Ovary (tissue), 9 donors: ENCODE data around the gene PPP2R2C. TPM values are rescaled to one million over a fixed set of nuclear protein-coding genes. Genes with fewer than 3 reads are reported as not detected.

Experiments used
- DNase-seq, 5 donors: peaks; one replicate each; pipeline ENCODE4 v3.0.0-alpha.2; 2019 to 2020
- H3K27ac ChIP-seq, 2 donors: fragments of 200-600 bp; one replicate each; pipeline versions ENCODE4 v1.5.1 to v1.8.0; 2019 to 2022
- H3K27me3 ChIP-seq: fragments of 200-600 bp; one replicate; pipeline ENCODE4 v1.8.0; 2022
- H3K36me3 ChIP-seq: fragments of 200-600 bp; sonication (generic); one replicate; pipeline ENCODE4 v1.5.1; 2019
- H3K4me1 ChIP-seq: one replicate; pipeline ENCODE4 v1.8.1; 2013; ENCODE audit warnings: mild to moderate bottlenecking, moderate library complexity; ENCODE audit not compliant: insufficient read depth
- H3K4me3 ChIP-seq: fragments of 200-600 bp; sonication (generic); one replicate; pipeline ENCODE4 v1.5.1; 2017
- H3K9me3 ChIP-seq, 2 donors: fragments of 200-600 bp in 1 of 2; sonication (generic) in 1 of 2; one replicate each; pipeline versions ENCODE4 v1.5.1 to v1.8.1; 2013 to 2019; ENCODE audit warnings: mild to moderate bottlenecking in 1 of 2, moderate library complexity in 1 of 2
- EP300 ChIP-seq: sonication (generic); formaldehyde crosslinking; IDR thresholded peaks from one replicate; pipeline ENCODE4 v1.6.1; 2017; ENCODE audit warnings: antibody characterized with exemption
- POLR2A ChIP-seq: fragments of 450-650 bp; IDR thresholded peaks from one replicate; pipeline ENCODE4 v1.6.1; 2017; ENCODE audit warnings: antibody characterized with exemption, mild to moderate bottlenecking, moderate library complexity
- WGBS, 3 donors: extraction: QIAGEN DNeasy Blood & Tissue Kit in 1 of 3; methylation state at CpG; one replicate each; pipeline versions ENCODE4 v1.1.5 to v1.1.7; 2013 to 2017; 5-methylcytosine and 5-hydroxymethylcytosine counted together
- intact Hi-C, 4 donors: fragments of 100-400 bp; cut with DNase I; formaldehyde crosslinking; loops; one replicate each; pipeline versions ENCODE4 v1.11.0 to v1.15.1; 2022 to 2023
- polyA plus RNA-seq, 2 donors: library from polyadenylated mRNA; stranded (reverse); fragments of 200-250 nt in 1 of 2; fragments of 350-450 nt in 1 of 2; fragmentation: Illumina TruSeq in 1 of 2; extraction: RNeasy Lipid Tissue Mini Kit (QIAGEN cat#74804) in 1 of 2; gene quantifications; one replicate each; pipeline ENCODE4 v1.2.3, GENCODE V29; 2013 to 2014
- total RNA-seq, 7 donors: library from RNA; depleted of rRNA in 2 of 7; stranded (reverse); fragments of >200 nt in 2 of 7; fragmentation: NEBNext Ultra II Directional in 3 of 7; extraction: Animal tissue kit (Norgen Biotek cat#: 25700) in 3 of 7; gene quantifications; one replicate each; pipeline versions ENCODE4 v1.1.0 to v1.2.4, GENCODE V29; 2016 to 2023
- TF ChIP-seq, protein P1 (sequence below), 3 donors: fragments of 450-650 bp in 2 of 3; fragments of 200-600 bp in 1 of 3; IDR thresholded peaks; one replicate each; pipeline versions ENCODE4 v1.5.1 to v1.8.0; 2016 to 2022; ENCODE audit warnings: antibody characterized with exemption in 3 of 3, mild to moderate bottlenecking in 1 of 3
- donor health status: DM: no; HTN: no; CAD: no; lungs with moderate emphysema.
- donor health status: DM: no; HTN: no; CAD: no.
- donor health status: Bipolar disorder and iron deficiency.
- donor health status: DM: yes; HTN: yes; CAD: no.
- donor health status: DM: no; HTN: no; CAD: no.
- donor health status: DM: yes; HTN: yes; CAD: no.

PPP2R2C gene
- total and polyA plus RNA-seq, 9 donors = 0.12 to 4.5 (median 0.77) TPM

DNA sequence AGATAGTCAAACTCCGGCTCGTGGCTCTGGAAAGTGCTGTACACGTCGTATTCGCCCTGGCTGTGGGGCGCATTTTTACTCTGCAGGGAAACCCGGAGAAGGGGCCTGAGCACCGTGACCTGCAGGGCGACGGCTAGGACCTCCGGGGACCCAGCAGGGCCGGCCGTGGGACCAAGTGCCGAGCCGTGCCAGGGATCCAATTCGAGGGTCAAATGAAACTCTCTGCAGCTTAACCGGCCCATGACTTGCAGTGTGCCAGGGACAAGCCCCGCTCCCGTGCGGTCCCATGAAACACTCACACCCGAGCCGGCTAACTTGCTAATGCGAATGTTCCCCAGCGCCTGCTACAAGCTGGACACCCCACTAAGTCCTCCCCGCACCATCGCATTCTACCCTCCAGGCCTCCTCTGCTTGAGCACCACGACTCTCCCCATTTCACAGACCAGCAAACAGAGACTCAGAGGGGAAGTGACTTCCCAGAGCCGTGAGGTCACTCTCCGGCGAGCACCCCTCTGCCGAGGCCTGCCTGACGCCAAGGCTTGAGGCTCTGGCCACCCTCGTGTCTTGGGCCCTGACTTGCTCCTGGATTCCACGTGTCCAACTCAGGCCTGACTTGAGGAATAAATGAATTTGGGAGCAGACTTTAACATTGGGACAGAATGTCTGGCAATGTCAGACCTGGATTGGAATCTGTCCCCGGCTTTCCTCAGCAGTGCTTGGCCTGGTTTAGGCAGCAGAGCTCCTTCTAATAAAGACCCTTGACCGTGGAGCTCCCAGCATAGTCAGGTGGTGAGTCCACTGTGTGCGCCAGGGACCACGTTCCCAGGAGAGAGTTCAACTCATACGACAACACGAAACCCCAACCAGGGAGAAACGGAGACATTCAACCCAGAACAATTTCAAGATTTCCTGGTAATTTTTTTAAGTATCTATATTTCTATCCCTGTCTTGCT is 93.6 kb downstream of the PPP2R2C start:
- Histone ChIP-seq H3K27me3 (no peaks in the 10 kb centered on the region), H3K36me3 (no peaks in the 10 kb centered on the region), H3K27ac (no peak overlapping the region), H3K9me3 (no peaks in the 10 kb centered on the region), H3K4me3 (no peak overlapping the region), H3K4me1 (no peaks in the 10 kb centered on the region)
- WGBS, 3 donors = 89 to 92% (median 89%) methylated on average over 41 of the region's 41 CpGs
- TF ChIP-seq EP300 = no peak
- TF ChIP-seq POLR2A = no peak
- TF ChIP-seq, protein P1, sequence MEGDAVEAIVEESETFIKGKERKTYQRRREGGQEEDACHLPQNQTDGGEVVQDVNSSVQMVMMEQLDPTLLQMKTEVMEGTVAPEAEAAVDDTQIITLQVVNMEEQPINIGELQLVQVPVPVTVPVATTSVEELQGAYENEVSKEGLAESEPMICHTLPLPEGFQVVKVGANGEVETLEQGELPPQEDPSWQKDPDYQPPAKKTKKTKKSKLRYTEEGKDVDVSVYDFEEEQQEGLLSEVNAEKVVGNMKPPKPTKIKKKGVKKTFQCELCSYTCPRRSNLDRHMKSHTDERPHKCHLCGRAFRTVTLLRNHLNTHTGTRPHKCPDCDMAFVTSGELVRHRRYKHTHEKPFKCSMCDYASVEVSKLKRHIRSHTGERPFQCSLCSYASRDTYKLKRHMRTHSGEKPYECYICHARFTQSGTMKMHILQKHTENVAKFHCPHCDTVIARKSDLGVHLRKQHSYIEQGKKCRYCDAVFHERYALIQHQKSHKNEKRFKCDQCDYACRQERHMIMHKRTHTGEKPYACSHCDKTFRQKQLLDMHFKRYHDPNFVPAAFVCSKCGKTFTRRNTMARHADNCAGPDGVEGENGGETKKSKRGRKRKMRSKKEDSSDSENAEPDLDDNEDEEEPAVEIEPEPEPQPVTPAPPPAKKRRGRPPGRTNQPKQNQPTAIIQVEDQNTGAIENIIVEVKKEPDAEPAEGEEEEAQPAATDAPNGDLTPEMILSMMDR (IDR thresholded peaks at IDR 0.05) = no peak
- intact Hi-C loops = no loop called here
- no peak for DNase-seq

DNA sequence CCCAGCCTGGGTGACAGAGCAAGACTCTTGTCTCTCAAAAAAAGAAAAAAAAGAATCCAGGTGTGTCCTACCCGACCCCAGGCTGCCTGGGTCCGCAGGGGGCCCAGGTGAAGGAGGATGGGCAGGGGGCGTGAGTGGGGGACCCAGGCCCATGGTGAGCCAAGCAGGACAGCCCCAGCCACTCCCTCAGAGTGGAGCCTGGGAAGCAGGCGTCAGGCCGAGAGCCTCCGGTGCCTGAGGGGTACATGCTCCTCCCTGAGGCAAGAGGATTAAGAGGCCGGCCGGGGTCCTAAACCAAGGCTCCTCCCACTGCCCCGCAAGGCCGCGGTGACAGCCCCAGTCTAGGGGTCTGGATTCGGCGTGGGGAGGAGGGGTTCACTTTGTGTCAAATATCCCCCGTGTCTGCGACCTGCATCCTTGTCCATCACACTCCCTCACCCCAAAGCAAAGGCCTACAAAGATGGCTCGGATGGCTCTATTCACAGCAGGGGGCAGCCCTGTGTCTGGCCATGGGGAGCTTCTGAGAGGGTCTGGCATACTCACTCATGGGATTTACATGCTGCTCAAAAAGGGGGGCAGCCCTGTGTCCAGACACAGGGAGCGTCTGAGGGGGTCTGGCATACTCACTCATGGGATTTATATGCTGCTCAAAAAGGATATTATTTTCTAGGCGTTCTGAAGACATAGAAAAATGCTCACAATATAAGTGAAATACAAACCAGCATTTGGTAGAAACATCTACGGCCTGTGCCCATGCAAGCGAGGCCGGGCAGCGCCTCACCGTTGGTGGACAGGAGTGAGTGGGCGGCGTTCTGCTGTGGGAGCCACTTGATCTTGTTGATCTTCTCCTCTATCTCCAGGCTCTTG is 94.6 kb downstream of the PPP2R2C start:
- no peaks in the 10 kb centered on the region for H3K4me1 ChIP-seq
- H3K4me3 ChIP-seq = no peak overlapping the region
- no peaks in the 10 kb centered on the region for H3K27me3 ChIP-seq
- 75 to 76% (median 75%) methylated on average over 25 of the region's 25 CpGs for WGBS, 3 donors
- intact Hi-C loops = no loop called here
- no peaks in the 10 kb centered on the region for H3K36me3 ChIP-seq
- no peak for DNase-seq
- TF ChIP-seq EP300 = no peak
- no peaks in the 10 kb centered on the region for H3K9me3 ChIP-seq
- no peak overlapping the region for H3K27ac ChIP-seq

DNA sequence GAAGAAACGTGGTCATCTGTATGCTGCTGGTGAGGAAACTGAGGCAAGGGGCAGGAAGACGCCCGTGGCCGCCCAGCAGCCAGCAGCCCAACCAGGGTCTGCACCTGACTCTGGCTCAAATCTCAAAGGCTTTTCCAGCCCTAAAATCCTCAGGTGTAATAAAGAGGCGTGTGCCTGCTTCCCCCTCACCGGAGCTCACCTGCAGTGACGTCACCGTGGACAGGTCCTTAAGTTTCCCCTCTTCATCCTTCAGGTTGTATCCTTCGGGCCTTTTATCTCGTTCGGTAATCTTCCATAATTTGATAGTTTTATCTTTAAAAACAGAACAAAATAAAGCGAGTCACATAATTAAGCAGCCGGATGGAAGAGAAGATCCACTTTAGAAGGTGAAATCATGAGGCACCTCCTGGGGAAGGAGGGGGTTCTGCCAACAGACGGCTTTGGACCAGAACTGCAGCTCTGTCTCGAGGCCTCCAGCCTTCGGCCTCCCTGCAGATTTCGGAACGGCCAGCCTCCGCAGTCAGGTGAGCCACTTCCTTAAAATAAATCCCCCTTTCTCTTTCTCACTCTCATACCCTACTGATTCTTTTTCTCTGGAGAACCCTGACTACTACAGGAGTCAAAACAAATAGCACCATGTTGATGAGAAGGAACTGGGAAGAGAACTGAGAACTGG is 96.7 kb downstream of the PPP2R2C start:
- no peak for DNase-seq
- H3K4me3 ChIP-seq = no peak overlapping the region
- H3K9me3 ChIP-seq = no peaks in the 10 kb centered on the region
- intact Hi-C loops = no loop called here
- no peaks in the 10 kb centered on the region for H3K27me3 ChIP-seq
- H3K4me1 ChIP-seq = no peaks in the 10 kb centered on the region
- WGBS, 3 donors = 84 to 90% (median 84%) methylated on average over 19 of the region's 19 CpGs
- no peaks in the 10 kb centered on the region for H3K36me3 ChIP-seq
- TF ChIP-seq, protein P1 (IDR thresholded peaks at IDR 0.05) = no peak
- TF ChIP-seq POLR2A (no peak), EP300 (no peak)
- no peak overlapping the region for H3K27ac ChIP-seq

DNA sequence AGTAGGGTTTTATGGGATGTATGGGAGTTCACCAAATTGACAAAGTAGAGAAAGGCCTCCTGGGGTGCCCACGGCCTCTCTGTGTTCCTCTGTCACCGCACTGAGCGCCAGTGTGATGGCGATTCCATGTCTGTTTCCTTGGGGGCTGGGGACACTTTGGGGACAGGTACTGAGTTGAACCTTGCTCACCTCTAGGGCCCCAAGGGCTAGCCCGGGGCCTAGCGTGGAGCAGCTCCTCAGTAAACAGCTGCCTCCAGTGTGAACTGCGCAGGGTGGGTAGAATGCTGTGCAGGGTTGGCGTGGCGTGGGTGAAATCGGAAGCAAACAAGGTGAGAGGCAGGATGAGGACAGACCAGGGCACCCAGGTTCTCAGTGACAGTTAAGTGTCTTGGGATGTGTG is 97.8 kb downstream of the PPP2R2C start:
- 93 to 96% (median 95%) methylated on average over 10 of the region's 10 CpGs for WGBS, 3 donors
- H3K36me3 ChIP-seq = no peaks in the 10 kb centered on the region
- no peak overlapping the region for H3K4me3 ChIP-seq
- intact Hi-C loops = no loop called here
- no peaks in the 10 kb centered on the region for H3K9me3 ChIP-seq
- no peaks in the 10 kb centered on the region for H3K4me1 ChIP-seq
- no peak for DNase-seq
- TF ChIP-seq, protein P1 (IDR thresholded peaks at IDR 0.05) = no peak
- TF ChIP-seq POLR2A (no peak), EP300 (no peak)
- no peak overlapping the region for H3K27ac ChIP-seq
- no peaks in the 10 kb centered on the region for H3K27me3 ChIP-seq
